Neural cell (in vitro differentiated cells): ENCODE measurements around the gene TPRG1L.

Source experiments
- EP300 ChIP-seq: fragments of 450-650 bp; conservative IDR thresholded peaks from 2 replicates; pipeline ENCODE4 v1.6.1; 2014; ENCODE audit warnings: antibody characterized with exemption, mild to moderate bottlenecking, moderate library complexity; ENCODE audit not compliant: poor library complexity, severe bottlenecking
- RAD21 ChIP-seq: fragments of 450-650 bp; conservative IDR thresholded peaks from 2 replicates; pipeline ENCODE4 v1.6.1; 2014; ENCODE audit warnings: antibody characterized with exemption, mild to moderate bottlenecking, moderate library complexity

GRCh38 chr1:3617806-3618345 lies 6.9 kb upstream of the TPRG1L start:
- TF ChIP-seq RAD21 (no peak), EP300 (no peak)
